Hepatocyte (in vitro differentiated cells): ENCODE measurements around the gene ZFR2.
A peak's percentile ranks its signal among the peaks of the same experiment; 100 is the strongest.

Source experiments
- CTCF ChIP-seq: fragments of 200-600 bp; sonication (generic); IDR thresholded peaks from 2 replicates; pipeline ENCODE4 v1.5.1; 2016; ENCODE audit warnings: antibody characterized with exemption, mild to moderate bottlenecking; ENCODE audit not compliant: poor library complexity
- EZH2 ChIP-seq: fragments of 200-600 bp; sonication (generic); IDR thresholded peaks from 2 replicates; pipeline ENCODE4 v1.6.1; 2016; ENCODE audit warnings: antibody characterized with exemption, mild to moderate bottlenecking, borderline replicate concordance
- EZH2phosphoT487 ChIP-seq: fragments of 200-600 bp; sonication (generic); IDR thresholded peaks from one replicate; pipeline ENCODE4 v1.6.1; 2018; ENCODE audit warnings: antibody characterized with exemption, mild to moderate bottlenecking, low read depth, moderate library complexity; ENCODE audit not compliant: unreplicated experiment, severe bottlenecking

DNA sequence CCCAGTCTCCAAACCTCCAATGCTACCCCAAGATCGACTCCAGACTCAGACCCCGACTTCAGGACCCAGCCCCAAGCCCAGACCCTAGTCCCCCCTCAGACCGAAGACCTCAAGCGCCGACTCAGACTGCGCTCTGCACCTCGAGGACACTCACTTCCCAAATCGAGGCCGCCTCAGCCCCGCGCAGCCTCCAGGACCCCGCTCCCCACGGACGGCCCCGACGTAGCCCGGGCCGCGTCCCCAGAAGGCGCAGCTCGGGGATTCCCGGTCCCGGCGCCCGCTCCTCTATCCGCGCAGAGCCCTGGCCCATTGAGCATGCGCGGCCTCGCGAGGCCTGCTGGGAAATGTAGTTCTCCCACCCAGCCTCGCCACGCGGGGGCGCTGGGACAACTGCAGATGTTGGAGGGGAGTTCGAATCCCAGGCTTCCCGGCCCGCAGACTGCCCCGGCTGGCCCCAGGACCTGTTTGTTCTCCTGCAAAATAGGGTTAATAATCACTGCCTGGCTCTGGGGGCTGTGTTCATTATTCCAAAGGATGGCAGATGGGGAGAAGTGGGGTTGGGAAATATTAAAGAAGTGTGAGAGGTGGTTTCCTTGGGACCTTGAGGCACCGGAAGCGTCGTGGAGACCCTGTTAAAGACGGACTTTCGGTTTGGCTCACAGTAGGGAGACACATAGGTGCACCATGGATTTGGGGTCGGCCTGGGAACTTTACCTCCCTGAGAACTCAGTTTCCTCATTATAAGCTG is 107.3 kb downstream of the ZFR2 start, which contains the start of gene APBA3:
- peak; percentile 66 for TF ChIP-seq CTCF
- no peak for TF ChIP-seq EZH2
- no peak for TF ChIP-seq EZH2phosphoT487
